Fibroblast of lung (primary cell): ENCODE data around the gene EIF1AY.

Experiments
- CTCF ChIP-seq, 2 donors: IDR thresholded peaks in 1 of 2; conservative IDR thresholded peaks in 1 of 2; 1 replicate in 1 of 2; 2 replicates in 1 of 2; pipeline ENCODE4 v1.5.1; 2011 to 2012; ENCODE audit warnings: low read length in 2 of 2, control low read depth in 1 of 2, inconsistent platforms in 1 of 2, low read depth in 1 of 2, mild to moderate bottlenecking in 1 of 2
- EZH2 ChIP-seq: IDR thresholded peaks from 2 replicates; pipeline ENCODE4 v1.5.1; 2012; ENCODE audit warnings: low read length, control low read depth, mild to moderate bottlenecking; ENCODE audit errors: missing control alignments

- TF ChIP-seq EZH2 (no peak), CTCF (conservative IDR thresholded peaks at IDR 0.05 in 1 of 2, IDR thresholded peaks at IDR 0.05 in 1 of 2; ENCODE audit: low read depth in 1 of 2, low read length in 2 of 2) (no peak)
These were observed 19.8 kb upstream of the EIF1AY start for GRCh38 chrY:20555820-20556219.
